ENCODE data around the gene FZR1. TPM values are rescaled to one million over a fixed set of nuclear protein-coding genes. Genes with fewer than 3 reads are reported as not detected.

Gene FZR1
- total and polyA plus RNA-seq, 2 of the 8 experiments (the other 6 are each of a cell fraction or from before 2014, with no cell fraction given): 21.6 to 35.5 TPM

- H3K18ac ChIP-seq (ENCODE audit: extremely low read depth, low read length): peak overlapping the region; percentile 19; the same call in 1 of the 2 replicates
- no peak overlapping the region for H4K5ac ChIP-seq (ENCODE audit: insufficient read length, low read depth, low read length)
- H3K9me3 ChIP-seq (ENCODE audit: insufficient read depth in 2 of 2, low read depth in 1 of 2, low read length in 1 of 2): no peaks in the 10 kb centered on the region
- no peak overlapping the region for H3K56ac ChIP-seq (replicated peaks; ENCODE audit: insufficient read length, low read depth, low read length)
- H3K4me1 ChIP-seq (replicated peaks in 1 of 4; ENCODE audit: control insufficient read depth in 3 of 4, insufficient read depth in 4 of 4, low read length in 3 of 4): peaks cover 0 to 13% (median 8%) of the 10 kb centered on the region in 4 experiments; a peak in 5 of 7 replicates
- H2AFZ ChIP-seq (ENCODE audit: low read length): no peak overlapping the region
- H2BK12ac ChIP-seq (ENCODE audit: low read depth, low read length): no peak overlapping the region
- H2BK20ac ChIP-seq (ENCODE audit: low read length): no peak overlapping the region
- WGBS, 2 experiments (ENCODE audit: extremely low coverage in 1 of 2, insufficient coverage in 1 of 2, insufficient read length in 1 of 2, insufficient replicate concordance in 2 of 2, low coverage in 1 of 2, low lambda C conversion rate in 2 of 2, missing lambda C conversion rate in 1 of 2): 8% methylated on average over 17 of the region's 60 CpGs; no CpG with 5 or more reads in 1 of the 2 experiments
- POLR2A ChIA-PET (ENCODE audit: partially characterized antibody): interaction anchor here (0.6 to 2.0 kb wide), 18 partner anchors 9 to 185 kb away, joined by 3 to 7 read pairs (median 4); partner anchors contain the start of genes MRPL54 and TEKTIP1
- no peak overlapping the region for H2BK120ac ChIP-seq (replicated peaks; ENCODE audit: low read depth, low read length)
- no peaks in the 10 kb centered on the region for H3K36me3 ChIP-seq (ENCODE audit: control insufficient read depth in 2 of 4, insufficient read depth in 4 of 4, low read length in 3 of 4)
- H3K79me1 ChIP-seq (ENCODE audit: low read depth, low read length): no peaks in the 10 kb centered on the region
- H3K27ac ChIP-seq (ENCODE audit: low read depth, low read length): no peak overlapping the region
- no peak overlapping the region for H4K91ac ChIP-seq (replicated peaks; ENCODE audit: insufficient read length, low read length)
- no peak overlapping the region for H3K14ac ChIP-seq (ENCODE audit: insufficient read length)
- no peaks in the 10 kb centered on the region for H3K79me2 ChIP-seq (ENCODE audit: control insufficient read depth in 1 of 2, insufficient read depth in 2 of 2, low read length in 2 of 2)
- peaks cover 0 to 5% (median 0%) of the 10 kb centered on the region in 4 experiments; a peak in 1 of 7 replicates for H3K27me3 ChIP-seq (replicated peaks in 1 of 4; ENCODE audit: control insufficient read depth in 3 of 4, extremely low read depth in 1 of 4, insufficient read depth in 3 of 4, low read length in 3 of 4)
- H4K20me1 ChIP-seq (replicated peaks in 1 of 2; ENCODE audit: control insufficient read depth in 1 of 2, insufficient read depth in 2 of 2, low read length in 2 of 2): peaks cover 3 to 8% of the 10 kb centered on the region in 2 experiments
- H3K9ac ChIP-seq (replicated peaks in 1 of 4; ENCODE audit: extremely low read depth in 1 of 4, low read depth in 3 of 4, low read length in 3 of 4): no peak overlapping the region
- DNase-seq (ENCODE audit: low read depth in 1 of 2, low spot score in 2 of 2) (peak in 1 of 2 experiments; percentile 89), FAIRE-seq (no peak)
- H3K4me2 ChIP-seq (ENCODE audit: insufficient read depth in 1 of 2, low read depth in 2 of 2, low read length in 2 of 2): peak overlapping the region; percentile 81 to 84
- no peak overlapping the region for H2AK5ac ChIP-seq (ENCODE audit: low read depth, low read length)
- H3K23me2 ChIP-seq (ENCODE audit: low read depth, low read length): peaks cover 17% of the 10 kb centered on the region; the same call in 1 of the 2 replicates
- H2BK15ac ChIP-seq (ENCODE audit: low read length): no peak overlapping the region
- H3K4me3 ChIP-seq (ENCODE audit: extremely low read depth in 1 of 4, insufficient read depth in 2 of 4, low read depth in 3 of 4, low read length in 4 of 4): peak overlapping the region; percentile 19 to 77 (median 44); a peak in 7 of 8 replicates
- no peak overlapping the region for H2BK5ac ChIP-seq (ENCODE audit: low read depth, low read length)
- H4K8ac ChIP-seq (ENCODE audit: extremely low read depth, insufficient read depth, low read length): 0 out of 2 replicates have a peak overlapping the region, but pooled peaks have one; percentile 47
- CTCF ChIA-PET (ENCODE audit: partially characterized antibody): interaction anchor here (0.6 to 6.6 kb wide), 9 partner anchors 9 to 250 kb away, joined by 3 to 51 read pairs (median 6); partner anchors contain the start of gene MFSD12
- no peak overlapping the region for H3K23ac ChIP-seq (ENCODE audit: insufficient read length)
- H3K4ac ChIP-seq (replicated peaks; ENCODE audit: insufficient read length, low read depth, low read length): no peak overlapping the region
- TF ChIP-seq HDAC6 (IDR thresholded peaks at IDR 0.05; ENCODE audit: low read depth, low read length) (no peak), SIN3A (conservative IDR thresholded peaks at IDR 0.05 in 1 of 2, IDR thresholded peaks at IDR 0.05 in 1 of 2; ENCODE audit: low read depth in 1 of 2, low read length in 2 of 2) (0 out of 4 replicates have a peak, but pooled peaks of 1 of the 2 experiments have one; percentile 27), EGR1 (IDR thresholded peaks at IDR 0.05; ENCODE audit: borderline replicate concordance, low read depth, low read length) (no peak), MAX (IDR thresholded peaks at IDR 0.05) (peak; percentile 67), CTCF (IDR thresholded peaks at IDR 0.05; ENCODE audit: control extremely low read depth in 1 of 3, insufficient read depth in 1 of 3, low read depth in 1 of 3, low read length in 3 of 3) (no peak), KDM5A (IDR thresholded peaks at IDR 0.05; ENCODE audit: low read length) (no peak), SP4 (IDR thresholded peaks at IDR 0.05; ENCODE audit: low read length) (peak; percentile 52; the same call in 1 of the 2 replicates), CHD1 (IDR thresholded peaks at IDR 0.05; ENCODE audit: low read depth, low read length) (no peak), ASH2L (IDR thresholded peaks at IDR 0.05; ENCODE audit: low read length) (no peak)
These were observed 71.7 kb downstream of the FZR1 start for GRCh38 chr19:3577723-3578344.
